PFSK-1 (cell line): Measurements from ENCODE around the gene ELL.

ENCODE experiments used
- FOXP2 ChIP-seq: optimal IDR thresholded peaks from 2 replicates; pipeline ENCODE3; 2011; ENCODE audit warnings: borderline replicate concordance, control low read depth, inconsistent platforms; ENCODE audit not compliant: insufficient read depth; ENCODE audit errors: extremely low read length, extremely low read depth
- POLR2AphosphoS5 ChIP-seq: IDR thresholded peaks from 2 replicates; pipeline ENCODE4 v1.6.1; 2012; ENCODE audit warnings: low read depth, mild to moderate bottlenecking, control low read depth, low read length, moderate library complexity
- SIN3A ChIP-seq: IDR thresholded peaks from 2 replicates; pipeline ENCODE4 v1.6.1; 2012; ENCODE audit warnings: mild to moderate bottlenecking, low read length, moderate library complexity, borderline replicate concordance; ENCODE audit not compliant: insufficient read depth
- TAF1 ChIP-seq: IDR thresholded peaks from 2 replicates; pipeline ENCODE4 v1.6.1; 2012; ENCODE audit warnings: low read length, control low read depth, borderline replicate concordance; ENCODE audit not compliant: insufficient read depth
- TF ChIP-seq, protein P1 (sequence below), 2 experiments: IDR thresholded peaks; 2 replicates each; pipeline versions ENCODE4 v1.6.1 to v1.8.0; 2011 to 2012; ENCODE audit warnings: low read depth in 2 of 2, low read length in 2 of 2, control low read depth in 1 of 2, inconsistent platforms in 1 of 2, mild to moderate bottlenecking in 1 of 2, moderate library complexity in 1 of 2; ENCODE audit not compliant: insufficient read depth in 1 of 2

The ELL gene

DNA sequence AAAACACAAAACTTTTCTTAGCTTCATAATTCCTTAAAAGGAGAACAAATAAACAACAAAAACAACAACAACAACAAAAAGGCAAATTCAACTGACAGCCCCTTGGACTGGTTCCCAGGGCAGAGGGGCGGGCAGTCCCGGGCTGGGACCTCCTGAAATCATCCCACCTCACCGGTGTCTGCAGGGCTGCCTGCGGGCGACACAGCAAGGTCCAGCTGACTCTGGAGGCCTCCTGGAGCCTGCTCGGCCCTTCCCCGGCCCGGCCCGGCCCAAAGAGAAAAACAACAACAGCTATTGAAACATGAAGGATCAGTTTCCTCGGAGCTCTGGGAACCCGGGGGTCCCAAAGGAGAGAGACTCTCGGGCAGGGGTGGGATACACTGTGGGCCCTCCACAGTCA is 78.9 kb downstream of the ELL start:
- TF ChIP-seq FOXP2: no peak
- TF ChIP-seq SIN3A: no peak
- TF ChIP-seq TAF1: no peak
- TF ChIP-seq, protein P1, sequence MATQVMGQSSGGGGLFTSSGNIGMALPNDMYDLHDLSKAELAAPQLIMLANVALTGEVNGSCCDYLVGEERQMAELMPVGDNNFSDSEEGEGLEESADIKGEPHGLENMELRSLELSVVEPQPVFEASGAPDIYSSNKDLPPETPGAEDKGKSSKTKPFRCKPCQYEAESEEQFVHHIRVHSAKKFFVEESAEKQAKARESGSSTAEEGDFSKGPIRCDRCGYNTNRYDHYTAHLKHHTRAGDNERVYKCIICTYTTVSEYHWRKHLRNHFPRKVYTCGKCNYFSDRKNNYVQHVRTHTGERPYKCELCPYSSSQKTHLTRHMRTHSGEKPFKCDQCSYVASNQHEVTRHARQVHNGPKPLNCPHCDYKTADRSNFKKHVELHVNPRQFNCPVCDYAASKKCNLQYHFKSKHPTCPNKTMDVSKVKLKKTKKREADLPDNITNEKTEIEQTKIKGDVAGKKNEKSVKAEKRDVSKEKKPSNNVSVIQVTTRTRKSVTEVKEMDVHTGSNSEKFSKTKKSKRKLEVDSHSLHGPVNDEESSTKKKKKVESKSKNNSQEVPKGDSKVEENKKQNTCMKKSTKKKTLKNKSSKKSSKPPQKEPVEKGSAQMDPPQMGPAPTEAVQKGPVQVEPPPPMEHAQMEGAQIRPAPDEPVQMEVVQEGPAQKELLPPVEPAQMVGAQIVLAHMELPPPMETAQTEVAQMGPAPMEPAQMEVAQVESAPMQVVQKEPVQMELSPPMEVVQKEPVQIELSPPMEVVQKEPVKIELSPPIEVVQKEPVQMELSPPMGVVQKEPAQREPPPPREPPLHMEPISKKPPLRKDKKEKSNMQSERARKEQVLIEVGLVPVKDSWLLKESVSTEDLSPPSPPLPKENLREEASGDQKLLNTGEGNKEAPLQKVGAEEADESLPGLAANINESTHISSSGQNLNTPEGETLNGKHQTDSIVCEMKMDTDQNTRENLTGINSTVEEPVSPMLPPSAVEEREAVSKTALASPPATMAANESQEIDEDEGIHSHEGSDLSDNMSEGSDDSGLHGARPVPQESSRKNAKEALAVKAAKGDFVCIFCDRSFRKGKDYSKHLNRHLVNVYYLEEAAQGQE (IDR thresholded peaks at IDR 0.05; ENCODE audit: insufficient read depth in 1 of 2, low read depth in 2 of 2, low read length in 2 of 2): no peak
- no peak for TF ChIP-seq POLR2AphosphoS5

DNA sequence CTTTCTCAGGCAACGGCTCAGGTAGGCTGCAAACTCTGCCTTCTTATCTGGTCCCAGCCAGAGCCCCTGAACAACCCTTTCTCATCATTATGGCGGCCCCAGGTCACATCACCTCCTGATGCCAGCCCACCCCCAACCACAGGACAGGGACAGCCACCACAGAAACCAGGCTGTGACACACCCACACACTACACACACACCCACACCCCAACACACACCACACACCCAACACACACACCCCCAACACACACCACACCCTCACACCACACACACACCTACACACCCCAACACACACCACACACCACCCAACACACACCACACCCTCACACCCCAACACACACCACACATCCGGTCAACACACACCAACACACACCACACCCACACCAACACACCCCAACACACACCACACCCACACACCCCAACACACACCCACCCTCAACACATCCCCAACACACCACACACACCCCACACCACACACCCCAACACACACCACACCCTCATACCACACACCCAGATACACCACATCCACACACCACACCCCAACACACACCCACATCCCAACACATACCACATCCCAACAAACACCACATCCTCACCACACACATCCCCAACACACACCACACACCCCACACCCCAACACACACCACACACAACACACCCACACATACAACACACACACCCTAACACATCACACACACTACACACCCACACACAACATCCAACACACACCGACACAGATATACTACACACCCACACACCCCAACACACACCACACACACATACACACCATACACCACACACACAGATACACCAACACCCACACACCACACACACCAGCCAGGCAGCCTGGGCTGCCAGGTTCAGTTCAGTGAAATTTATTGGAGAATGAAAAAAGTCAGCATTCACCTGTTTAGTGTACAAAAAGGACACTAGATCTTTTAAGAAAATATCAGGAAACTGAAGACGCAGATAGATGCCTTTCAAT is 79.8 kb downstream of the ELL start:
- TF ChIP-seq, protein P1 (IDR thresholded peaks at IDR 0.05; ENCODE audit: insufficient read depth in 1 of 2, low read depth in 2 of 2, low read length in 2 of 2): no peak
- no peak for TF ChIP-seq FOXP2
- no peak for TF ChIP-seq POLR2AphosphoS5
- no peak for TF ChIP-seq TAF1
- TF ChIP-seq SIN3A: no peak

GRCh38 chr19:18440936-18441803 is 80.7 kb downstream of the ELL start:
- TF ChIP-seq, protein P1 (IDR thresholded peaks at IDR 0.05; ENCODE audit: insufficient read depth in 1 of 2, low read depth in 2 of 2, low read length in 2 of 2): no peak
- TF ChIP-seq SIN3A: no peak
- TF ChIP-seq POLR2AphosphoS5: no peak
- no peak for TF ChIP-seq FOXP2
- TF ChIP-seq TAF1: no peak

DNA sequence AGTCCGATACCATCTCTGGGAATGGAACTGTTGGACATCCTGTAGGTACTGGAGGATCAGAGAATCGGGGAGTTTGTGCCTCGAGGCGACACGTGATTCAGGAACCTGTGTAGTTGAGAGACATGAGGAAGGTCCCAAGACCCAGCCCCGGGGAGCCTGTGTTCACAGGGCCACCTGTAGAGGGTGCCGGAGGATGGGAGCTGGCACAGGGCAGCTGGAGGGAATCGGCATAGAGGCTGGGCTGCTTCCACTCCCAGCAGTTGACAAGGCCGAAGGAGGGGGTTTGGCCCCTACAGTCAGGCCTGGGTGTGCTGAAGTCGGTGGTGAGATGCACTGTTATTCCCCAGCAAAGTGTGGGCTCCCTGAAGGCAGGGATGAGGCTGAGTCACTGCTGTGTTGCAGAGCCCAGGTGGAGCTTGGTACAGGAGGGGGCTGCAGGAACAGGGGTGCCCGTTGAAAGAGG is 81.4 kb downstream of the ELL start:
- TF ChIP-seq FOXP2 (no peak), TAF1 (no peak), POLR2AphosphoS5 (no peak), SIN3A (no peak)
- TF ChIP-seq, protein P1 (IDR thresholded peaks at IDR 0.05; ENCODE audit: insufficient read depth in 1 of 2, low read depth in 2 of 2, low read length in 2 of 2): no peak
